ENCODE data around the gene MIPOL1.
"Not testable (repeated sequence)": the region's sequence is repeated elsewhere in the genome, so short reads cannot be mapped to it uniquely, and the experiment has no call there.

DNA sequence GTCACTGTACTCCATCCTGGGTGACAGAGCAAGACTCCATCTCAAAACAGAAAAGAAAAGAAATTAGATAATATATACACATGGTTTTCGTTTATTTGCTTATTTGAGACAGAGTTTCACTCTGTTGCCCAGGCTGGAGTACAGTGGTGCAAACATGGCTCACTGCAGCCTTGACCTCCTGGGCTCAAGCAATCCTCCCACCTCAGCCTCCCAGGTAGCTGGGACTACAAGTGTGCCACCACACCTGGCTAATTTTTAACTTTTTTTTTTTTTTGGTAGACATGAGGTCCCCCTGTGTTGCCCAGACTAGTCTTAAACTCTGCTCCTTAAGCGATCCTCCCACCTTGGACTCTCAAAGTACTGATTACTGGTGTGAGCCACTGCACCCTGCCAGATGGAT, 11.9 kb downstream of the MIPOL1 start:
- TF ChIP-seq, protein P1, sequence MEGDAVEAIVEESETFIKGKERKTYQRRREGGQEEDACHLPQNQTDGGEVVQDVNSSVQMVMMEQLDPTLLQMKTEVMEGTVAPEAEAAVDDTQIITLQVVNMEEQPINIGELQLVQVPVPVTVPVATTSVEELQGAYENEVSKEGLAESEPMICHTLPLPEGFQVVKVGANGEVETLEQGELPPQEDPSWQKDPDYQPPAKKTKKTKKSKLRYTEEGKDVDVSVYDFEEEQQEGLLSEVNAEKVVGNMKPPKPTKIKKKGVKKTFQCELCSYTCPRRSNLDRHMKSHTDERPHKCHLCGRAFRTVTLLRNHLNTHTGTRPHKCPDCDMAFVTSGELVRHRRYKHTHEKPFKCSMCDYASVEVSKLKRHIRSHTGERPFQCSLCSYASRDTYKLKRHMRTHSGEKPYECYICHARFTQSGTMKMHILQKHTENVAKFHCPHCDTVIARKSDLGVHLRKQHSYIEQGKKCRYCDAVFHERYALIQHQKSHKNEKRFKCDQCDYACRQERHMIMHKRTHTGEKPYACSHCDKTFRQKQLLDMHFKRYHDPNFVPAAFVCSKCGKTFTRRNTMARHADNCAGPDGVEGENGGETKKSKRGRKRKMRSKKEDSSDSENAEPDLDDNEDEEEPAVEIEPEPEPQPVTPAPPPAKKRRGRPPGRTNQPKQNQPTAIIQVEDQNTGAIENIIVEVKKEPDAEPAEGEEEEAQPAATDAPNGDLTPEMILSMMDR (IDR thresholded peaks at IDR 0.05), result not testable (repeated sequence)
- not testable (repeated sequence) for TF ChIP-seq POLR2A (IDR thresholded peaks at IDR 0.05)

Data from breast epithelium (tissue), 3 donors.